Measurements from ENCODE around the gene EDAR. TPM values are rescaled to one million over a fixed set of nuclear protein-coding genes. Genes with fewer than 3 reads are reported as not detected.

The EDAR gene
- total RNA-seq, 1 donor from 2014 or later, result 0.05 TPM

GRCh38 chr2:109001201-109001600 lies 12.2 kb upstream of the EDAR start:
- DNase-seq (ENCODE audit: low read depth), result no peak

GRCh38 chr2:109000738-109001137 lies 11.7 kb upstream of the EDAR start:
- DNase-seq (ENCODE audit: low read depth), result no peak

GRCh38 chr2:108998911-108999310 lies 9.9 kb upstream of the EDAR start:
- DNase-seq (ENCODE audit: low read depth), result no peak

GRCh38 chr2:108994178-108994577 lies 5.2 kb upstream of the EDAR start:
- DNase-seq (ENCODE audit: low read depth), result no peak

- DNase-seq (ENCODE audit: low read depth), result no peak
These were observed 4.3 kb upstream of the EDAR start for GRCh38 chr2:108993095-108993937.

- peak; percentile 28 for DNase-seq (ENCODE audit: low read depth)
These were observed 784 bp downstream of the EDAR start for GRCh38 chr2:108988076-108988795.

GRCh38 chr2:108986916-108987510 lies 2.0 kb downstream of the EDAR start:
- no peak for DNase-seq (ENCODE audit: low read depth)

GRCh38 chr2:108983610-108984009 lies 5.4 kb downstream of the EDAR start:
- no peak for DNase-seq (ENCODE audit: low read depth)

GRCh38 chr2:108983061-108983460 lies 6.0 kb downstream of the EDAR start:
- no peak for DNase-seq (ENCODE audit: low read depth)

GRCh38 chr2:108982259-108982679 lies 6.8 kb downstream of the EDAR start:
- DNase-seq (ENCODE audit: low read depth), result no peak

GRCh38 chr2:108981846-108982245 lies 7.2 kb downstream of the EDAR start:
- no peak for DNase-seq (ENCODE audit: low read depth)

GRCh38 chr2:108980076-108980475 lies 8.9 kb downstream of the EDAR start:
- DNase-seq (ENCODE audit: low read depth), result peak; percentile 76

- no peak for DNase-seq (ENCODE audit: low read depth)
These were observed 9.6 kb downstream of the EDAR start for GRCh38 chr2:108979461-108979860.

GRCh38 chr2:108978709-108979111 lies 10.3 kb downstream of the EDAR start:
- peak; percentile 75 for DNase-seq (ENCODE audit: low read depth)

- no peak for DNase-seq (ENCODE audit: low read depth)
These were observed 13.2 kb downstream of the EDAR start for GRCh38 chr2:108975613-108976435.

- DNase-seq (ENCODE audit: low read depth), result no peak
These were observed 14.3 kb downstream of the EDAR start for GRCh38 chr2:108974674-108975073.

- no peak for DNase-seq (ENCODE audit: low read depth)
These were observed 16.4 kb downstream of the EDAR start for GRCh38 chr2:108972663-108973062.

- peak; percentile 94 for DNase-seq (ENCODE audit: low read depth)
These were observed 17.1 kb downstream of the EDAR start for GRCh38 chr2:108971661-108972566.

GRCh38 chr2:108970369-108970768 lies 18.7 kb downstream of the EDAR start:
- no peak for DNase-seq (ENCODE audit: low read depth)

- no peak for DNase-seq (ENCODE audit: low read depth)
These were observed 19.2 kb downstream of the EDAR start for GRCh38 chr2:108969856-108970255.

- peak; percentile 55 for DNase-seq (ENCODE audit: low read depth)
These were observed 20.4 kb downstream of the EDAR start for GRCh38 chr2:108968619-108969018.

Data from renal cortical epithelial cell (primary cell).